Measurements from ENCODE around the gene CMIP. TPM values are rescaled to one million over a fixed set of nuclear protein-coding genes. Genes with fewer than 3 reads are reported as not detected.
A peak's percentile ranks its signal among the peaks of the same experiment; 100 is the strongest.

Gene CMIP
- total RNA-seq, 2 experiments from 2014 or later: 57.1 to 58.3 TPM

- no peak for DNase-seq
- no peak overlapping the region for H3K27ac Mint-ChIP-seq
- no peaks in the 10 kb centered on the region for H3K36me3 Mint-ChIP-seq (ENCODE audit: low read depth)
- no peak overlapping the region for H3K4me3 Mint-ChIP-seq
- H3K9me3 Mint-ChIP-seq: no peaks in the 10 kb centered on the region
- ChIA-PET CTCF (no interaction called here), POLR2A (no interaction called here)
- H3K27me3 Mint-ChIP-seq: no peaks in the 10 kb centered on the region
- H3K4me1 Mint-ChIP-seq: no peaks in the 10 kb centered on the region
These were observed 211.0 kb downstream of the CMIP start for GRCh38 chr16:81655469-81656162.

- POLR2A ChIA-PET: no interaction called here
- H3K4me3 Mint-ChIP-seq: no peak overlapping the region
- H3K36me3 Mint-ChIP-seq (ENCODE audit: low read depth): peaks cover 4% of the 10 kb centered on the region
- DNase-seq: no peak
- no peak overlapping the region for H3K27ac Mint-ChIP-seq
- CTCF ChIA-PET: no interaction called here
- no peaks in the 10 kb centered on the region for H3K4me1 Mint-ChIP-seq
- no peaks in the 10 kb centered on the region for H3K27me3 Mint-ChIP-seq
- H3K9me3 Mint-ChIP-seq: no peaks in the 10 kb centered on the region
These were observed 212.6 kb downstream of the CMIP start for GRCh38 chr16:81657224-81657623.

GRCh38 chr16:81657781-81658180 is 213.2 kb downstream of the CMIP start:
- peaks cover 5% of the 10 kb centered on the region for H3K36me3 Mint-ChIP-seq (ENCODE audit: low read depth)
- H3K27ac Mint-ChIP-seq: no peak overlapping the region
- H3K9me3 Mint-ChIP-seq: no peaks in the 10 kb centered on the region
- H3K4me3 Mint-ChIP-seq: no peak overlapping the region
- no peak for DNase-seq
- H3K27me3 Mint-ChIP-seq: no peaks in the 10 kb centered on the region
- CTCF ChIA-PET: no interaction called here
- POLR2A ChIA-PET: interaction anchor here (1.2 kb wide), 1 partner anchor 25 kb away, joined by 3 read pairs; no protein-coding TSS in a partner anchor
- H3K4me1 Mint-ChIP-seq: no peaks in the 10 kb centered on the region

- H3K4me1 Mint-ChIP-seq: no peaks in the 10 kb centered on the region
- peaks cover 5% of the 10 kb centered on the region for H3K36me3 Mint-ChIP-seq (ENCODE audit: low read depth)
- no peak overlapping the region for H3K4me3 Mint-ChIP-seq
- no peaks in the 10 kb centered on the region for H3K27me3 Mint-ChIP-seq
- no peaks in the 10 kb centered on the region for H3K9me3 Mint-ChIP-seq
- H3K27ac Mint-ChIP-seq: no peak overlapping the region
- CTCF ChIA-PET: no interaction called here
- DNase-seq: no peak
- POLR2A ChIA-PET: interaction anchor here (1.2 kb wide), 1 partner anchor 26 kb away, joined by 3 read pairs; no protein-coding TSS in a partner anchor
These were observed 213.8 kb downstream of the CMIP start for GRCh38 chr16:81658373-81658772.

- H3K4me3 Mint-ChIP-seq: no peak overlapping the region
- ChIA-PET CTCF (no interaction called here), POLR2A (no interaction called here)
- peaks cover 5% of the 10 kb centered on the region for H3K36me3 Mint-ChIP-seq (ENCODE audit: low read depth)
- no peaks in the 10 kb centered on the region for H3K4me1 Mint-ChIP-seq
- no peaks in the 10 kb centered on the region for H3K27me3 Mint-ChIP-seq
- no peak overlapping the region for H3K27ac Mint-ChIP-seq
- H3K9me3 Mint-ChIP-seq: no peaks in the 10 kb centered on the region
- no peak for DNase-seq
These were observed 214.6 kb downstream of the CMIP start for GRCh38 chr16:81659249-81659648.

- no peaks in the 10 kb centered on the region for H3K9me3 Mint-ChIP-seq
- no peak overlapping the region for H3K27ac Mint-ChIP-seq
These were observed 216.5 kb downstream of the CMIP start for GRCh38 chr16:81661082-81661481.

GRCh38 chr16:81664153-81664552 is 219.5 kb downstream of the CMIP start:
- POLR2A ChIA-PET: no interaction called here
- no peak overlapping the region for H3K4me3 Mint-ChIP-seq
- no peaks in the 10 kb centered on the region for H3K27me3 Mint-ChIP-seq
- CTCF ChIA-PET: no interaction called here
- no peaks in the 10 kb centered on the region for H3K4me1 Mint-ChIP-seq
- H3K9me3 Mint-ChIP-seq: no peaks in the 10 kb centered on the region
- peaks cover 13% of the 10 kb centered on the region for H3K36me3 Mint-ChIP-seq (ENCODE audit: low read depth)
- no peak overlapping the region for H3K27ac Mint-ChIP-seq
- DNase-seq: no peak

More at GRCh38 chr16:81661082-81661481, 216.5 kb downstream of the CMIP start:
- H3K4me3 Mint-ChIP-seq: no peak overlapping the region
- H3K36me3 Mint-ChIP-seq (ENCODE audit: low read depth): peaks cover 10% of the 10 kb centered on the region
- DNase-seq: no peak
- H3K27me3 Mint-ChIP-seq: no peaks in the 10 kb centered on the region
- H3K4me1 Mint-ChIP-seq: no peaks in the 10 kb centered on the region
- POLR2A ChIA-PET: no interaction called here
- CTCF ChIA-PET: no interaction called here

GRCh38 chr16:81665588-81665987 is 221.0 kb downstream of the CMIP start:
- no peak for DNase-seq
- ChIA-PET CTCF (no interaction called here), POLR2A (no interaction called here)
- peaks cover 5% of the 10 kb centered on the region for H3K4me1 Mint-ChIP-seq
- no peak overlapping the region for H3K4me3 Mint-ChIP-seq
- no peaks in the 10 kb centered on the region for H3K27me3 Mint-ChIP-seq
- H3K27ac Mint-ChIP-seq: no peak overlapping the region
- peaks cover 20% of the 10 kb centered on the region for H3K36me3 Mint-ChIP-seq (ENCODE audit: low read depth)
- H3K9me3 Mint-ChIP-seq: no peaks in the 10 kb centered on the region

- CTCF ChIA-PET: no interaction called here
- no peak for DNase-seq
- peaks cover 10% of the 10 kb centered on the region for H3K4me1 Mint-ChIP-seq
- no peak overlapping the region for H3K4me3 Mint-ChIP-seq
- no peaks in the 10 kb centered on the region for H3K9me3 Mint-ChIP-seq
- POLR2A ChIA-PET: no interaction called here
- H3K27ac Mint-ChIP-seq: no peak overlapping the region
- H3K27me3 Mint-ChIP-seq: no peaks in the 10 kb centered on the region
- peaks cover 26% of the 10 kb centered on the region for H3K36me3 Mint-ChIP-seq (ENCODE audit: low read depth)
These were observed 221.5 kb downstream of the CMIP start for GRCh38 chr16:81666113-81666512.

- ChIA-PET CTCF (no interaction called here), POLR2A (no interaction called here)
- H3K36me3 Mint-ChIP-seq (ENCODE audit: low read depth): peaks cover 28% of the 10 kb centered on the region
- no peak overlapping the region for H3K4me3 Mint-ChIP-seq
- H3K27ac Mint-ChIP-seq: no peak overlapping the region
- no peaks in the 10 kb centered on the region for H3K27me3 Mint-ChIP-seq
- no peak for DNase-seq
- peaks cover 12% of the 10 kb centered on the region for H3K4me1 Mint-ChIP-seq
- H3K9me3 Mint-ChIP-seq: no peaks in the 10 kb centered on the region
These were observed 223.9 kb downstream of the CMIP start for GRCh38 chr16:81668243-81669097.

GRCh38 chr16:81669473-81670350 is 225.1 kb downstream of the CMIP start:
- Mint-ChIP-seq H3K27ac (peak overlapping the region; percentile 47), H3K9me3 (no peaks in the 10 kb centered on the region), H3K4me3 (no peak overlapping the region), H3K4me1 (peaks cover 12% of the 10 kb centered on the region), H3K27me3 (no peaks in the 10 kb centered on the region), H3K36me3 (ENCODE audit: low read depth) (peaks cover 33% of the 10 kb centered on the region)
- DNase-seq: no peak
- ChIA-PET CTCF (no interaction called here), POLR2A (no interaction called here)

GRCh38 chr16:81671738-81672597 is 227.4 kb downstream of the CMIP start:
- Mint-ChIP-seq H3K27me3 (no peaks in the 10 kb centered on the region), H3K36me3 (ENCODE audit: low read depth) (peaks cover 30% of the 10 kb centered on the region), H3K4me3 (no peak overlapping the region), H3K4me1 (peaks cover 12% of the 10 kb centered on the region), H3K9me3 (no peaks in the 10 kb centered on the region), H3K27ac (no peak overlapping the region)
- ChIA-PET CTCF (no interaction called here), POLR2A (no interaction called here)
- DNase-seq: no peak
